HCT116 (cell line): ENCODE data around the gene SCCPDH. TPM values are rescaled to one million over a fixed set of nuclear protein-coding genes. Genes with fewer than 3 reads are reported as not detected.

Experiments used
- ATAC-seq: fragments of 200-7000 bp; cut with Tn5 transposase; 2 replicates; pipeline ENCODE4 v1.9.1; 2020; ENCODE audit warnings: mild to moderate bottlenecking, moderate library complexity
- BruUV-seq: library from RNA; stranded (reverse); fragments of 400-500 nt; replicated peaks from 2 replicates; lab custom pipeline; 2021; lab: Mats Ljungman, UMichigan
- CTCF ChIA-PET: fragments of 300-600 bp; sonication (Branson Sonifier 250); formaldehyde crosslinking; loops from one replicate; lab custom pipeline; 2021; ENCODE audit warnings: antibody characterized with exemption; lab: Charles Lee
- POLR2A ChIA-PET: fragments of 300-600, 350-600 bp; sonication (Branson Sonifier 250); formaldehyde crosslinking; loops from one replicate; lab custom pipeline; 2021; ENCODE audit warnings: antibody characterized with exemption; lab: Charles Lee
- RAD21 ChIA-PET, 2 experiments: fragments of 300-600 bp; sonication (Branson Sonifier 250); formaldehyde crosslinking; loops; one replicate each; lab custom pipeline; 2023; ENCODE audit warnings: low total read pairs in 2 of 2; ENCODE audit not compliant: uncharacterized antibody in 2 of 2, unreplicated experiment in 2 of 2, low non-redundant PET in 1 of 2; lab: Charles Lee
- DNase-seq: peaks from one replicate; pipeline ENCODE4 v3.0.0-alpha.2; 2010; ENCODE audit warnings: low read depth, low spot score
- H2AFZ ChIP-seq: fragments of 200-600 bp; shearing (Covaris generic), sonication (generic); 2 replicates; pipeline ENCODE4 v1.6.1; 2017; ENCODE audit warnings: low read depth, mixed run types, mixed read lengths, antibody characterized with exemption, low read length; ENCODE audit not compliant: poor library complexity, severe bottlenecking
- H3K27ac ChIP-seq: 2 replicates; pipeline ENCODE4 v1.5.1; 2012; ENCODE audit warnings: low read depth, low read length
- H3K27me3 ChIP-seq: fragments of 200-600 bp; sonication (generic); 2 replicates; pipeline ENCODE4 v1.6.1; 2016; ENCODE audit warnings: mixed run types, low read length, mixed read lengths; ENCODE audit not compliant: insufficient read depth
- H3K36me3 ChIP-seq, 2 experiments: fragments of 200-500 bp in 1 of 2; fragments of 200-600 bp in 1 of 2; sonication (Bioruptor generic) in 1 of 2; sonication (generic) in 1 of 2; 2 replicates each; pipeline versions ENCODE4 v1.5.1 to v1.6.1; 2014 to 2016; ENCODE audit warnings: low read length in 2 of 2, inconsistent platforms in 1 of 2, mixed read lengths in 1 of 2, mixed run types in 1 of 2; ENCODE audit not compliant: insufficient read depth in 2 of 2, control insufficient read depth in 1 of 2
- H3K4me1 ChIP-seq, 2 experiments: fragments of 200-600 bp in 1 of 2; sonication (generic) in 1 of 2; 2 replicates each; pipeline versions ENCODE4 v1.5.1 to v1.6.1; 2012 to 2017; ENCODE audit warnings: low read length in 2 of 2, inconsistent platforms in 1 of 2, mild to moderate bottlenecking in 1 of 2, mixed read lengths in 1 of 2, mixed run types in 1 of 2, moderate library complexity in 1 of 2; ENCODE audit not compliant: insufficient read depth in 2 of 2, control insufficient read depth in 1 of 2
- H3K4me2 ChIP-seq: fragments of 200-600 bp; sonication (generic); 2 replicates; pipeline ENCODE4 v1.6.1; 2017; ENCODE audit warnings: mixed run types, low read length, mixed read lengths
- H3K4me3 ChIP-seq, 2 experiments: fragments of 200-600 bp in 1 of 2; sonication (generic) in 1 of 2; replicated peaks in 1 of 2; 2 replicates each; pipeline ENCODE4 v1.5.1; 2011 to 2016; ENCODE audit warnings: low read length in 2 of 2, control low read depth in 1 of 2, low read depth in 1 of 2, mild to moderate bottlenecking in 1 of 2, mixed read lengths in 1 of 2, mixed run types in 1 of 2
- H3K79me2 ChIP-seq: fragments of 200-600 bp; sonication (generic); 2 replicates; pipeline ENCODE4 v1.6.1; 2017; ENCODE audit warnings: mild to moderate bottlenecking, mixed run types, low read length, moderate library complexity, mixed read lengths; ENCODE audit not compliant: insufficient read depth
- H3K9ac ChIP-seq: fragments of 200-600 bp; sonication (generic); 2 replicates; pipeline ENCODE4 v1.6.1; 2016; ENCODE audit warnings: low read length, mixed read lengths
- H3K9me2 ChIP-seq: fragments of 200-600 bp; sonication (generic), shearing (Covaris generic); 2 replicates; pipeline ENCODE4 v1.6.1; 2017; ENCODE audit warnings: mixed run types, mild to moderate bottlenecking, moderate library complexity; ENCODE audit not compliant: insufficient read depth
- H3K9me3 ChIP-seq, 2 experiments: fragments of 200-500 bp in 1 of 2; fragments of 200-600 bp in 1 of 2; sonication (Bioruptor generic) in 1 of 2; sonication (generic) in 1 of 2; 2 replicates each; pipeline ENCODE4 v1.6.1; 2014 to 2017; ENCODE audit warnings: low read length in 2 of 2, mixed read lengths in 2 of 2, inconsistent platforms in 1 of 2, low read depth in 1 of 2, mild to moderate bottlenecking in 1 of 2, mixed run types in 1 of 2, moderate library complexity in 1 of 2; ENCODE audit not compliant: control insufficient read depth in 1 of 2, insufficient read depth in 1 of 2
- H4K20me1 ChIP-seq: fragments of 200-600 bp; sonication (generic), shearing (Covaris generic); 2 replicates; pipeline ENCODE4 v1.6.1; 2017; ENCODE audit warnings: mixed run types, mild to moderate bottlenecking, moderate library complexity; ENCODE audit not compliant: insufficient read depth
- ATF3 ChIP-seq: IDR thresholded peaks from 2 replicates; pipeline ENCODE4 v1.6.1; 2012
- EGR1 ChIP-seq: IDR thresholded peaks from 2 replicates; pipeline ENCODE4 v1.6.1; 2012; ENCODE audit warnings: low read depth
- ELF1 ChIP-seq: IDR thresholded peaks from 2 replicates; pipeline ENCODE4 v1.6.1; 2012; ENCODE audit warnings: low read depth, borderline replicate concordance
- EZH2phosphoT487 ChIP-seq: fragments of 200-600 bp; IDR thresholded peaks from 2 replicates; pipeline ENCODE4 v1.6.1; 2018; ENCODE audit warnings: antibody characterized with exemption, borderline replicate concordance
- FOSL1 ChIP-seq: IDR thresholded peaks from 2 replicates; pipeline ENCODE4 v1.6.1; 2012; ENCODE audit warnings: low read depth
- MAX ChIP-seq: IDR thresholded peaks from 2 replicates; pipeline ENCODE4 v1.6.1; 2012
- POLR2A ChIP-seq: IDR thresholded peaks from 2 replicates; pipeline ENCODE4 v1.7.0; 2011; ENCODE audit warnings: borderline replicate concordance; ENCODE audit not compliant: insufficient read depth, insufficient read length; ENCODE audit errors: extremely low read depth
- TCF7L2 ChIP-seq: IDR thresholded peaks from 2 replicates; pipeline ENCODE4 v1.7.0; 2011; ENCODE audit warnings: borderline replicate concordance, inconsistent platforms; ENCODE audit not compliant: insufficient read depth, insufficient read length; ENCODE audit errors: extremely low read depth
- ZNF274 ChIP-seq: fragments of 200-500 bp; sonication (Bioruptor generic); IDR thresholded peaks from 2 replicates; pipeline ENCODE4 v1.6.1; 2014; ENCODE audit warnings: mild to moderate bottlenecking, low read depth, low read length, inconsistent platforms
- intact Hi-C: fragments of 100-400 bp; cut with micrococcal nuclease; formaldehyde crosslinking; loops from 2 replicates; pipeline ENCODE4 v1.10.0; 2022
- total RNA-seq: library from RNA; stranded (reverse); gene quantifications from one replicate; pipeline ENCODE4 v1.2.1, GENCODE V29; 2021; ENCODE audit not compliant: unreplicated experiment
- TF ChIP-seq, protein P1 (sequence below): IDR thresholded peaks from 2 replicates; pipeline ENCODE4 v1.6.1; 2011; ENCODE audit warnings: mild to moderate bottlenecking, low read length, moderate library complexity; ENCODE audit not compliant: insufficient replicate concordance; ENCODE audit errors: extremely low read depth
- TF ChIP-seq, protein P2 (sequence below): IDR thresholded peaks from 2 replicates; pipeline ENCODE4 v1.6.1; 2012; ENCODE audit warnings: low read depth

The SCCPDH gene
- total RNA-seq, 1 experiment from 2014 or later, result 0.30 TPM

- Histone ChIP-seq H3K27ac (no peak overlapping the region), H3K9me2 (no peaks in the 10 kb centered on the region)
- ChIA-PET POLR2A (no interaction called here), CTCF (interaction anchor here (0.9 kb wide), 1 partner anchor 20 kb away, joined by 3 read pairs; no protein-coding TSS in a partner anchor), RAD21 (no interaction called here)
- BruUV-seq, result no TSS peak
- no peak for TF ChIP-seq EGR1
- TF ChIP-seq TCF7L2, result no peak
- TF ChIP-seq, all 23 proteins: peak for 0
- Histone ChIP-seq H3K27me3 (no peaks in the 10 kb centered on the region), H3K4me1 (no peaks in the 10 kb centered on the region), H3K79me2 (no peaks in the 10 kb centered on the region), H3K9ac (no peak overlapping the region), H3K9me3 (no peaks in the 10 kb centered on the region), H3K36me3 (no peaks in the 10 kb centered on the region), H4K20me1 (no peaks in the 10 kb centered on the region), H3K4me3 (no peak overlapping the region), H2AFZ (no peak overlapping the region), H3K4me2 (no peak overlapping the region)
- DNase-seq, result no peak
- ATAC-seq, result no peak
- intact Hi-C loops, result no loop called here
Observed at GRCh38 chr1:246709196-246709595, 15.0 kb upstream of the SCCPDH start.

GRCh38 chr1:246709835-246710234 is 14.4 kb upstream of the SCCPDH start:
- ChIA-PET CTCF (interaction anchor here (0.9 kb wide), 1 partner anchor 21 kb away, joined by 3 read pairs; no protein-coding TSS in a partner anchor), POLR2A (no interaction called here), RAD21 (no interaction called here)
- Histone ChIP-seq H3K27me3 (no peaks in the 10 kb centered on the region), H3K9me3 (no peaks in the 10 kb centered on the region), H4K20me1 (no peaks in the 10 kb centered on the region), H3K4me3 (no peak overlapping the region), H3K9ac (no peak overlapping the region), H3K9me2 (no peaks in the 10 kb centered on the region), H3K27ac (no peak overlapping the region), H2AFZ (no peak overlapping the region), H3K4me2 (no peak overlapping the region), H3K79me2 (no peaks in the 10 kb centered on the region), H3K36me3 (no peaks in the 10 kb centered on the region), H3K4me1 (no peaks in the 10 kb centered on the region)
- no peak for DNase-seq
- ATAC-seq, result no peak
- intact Hi-C loops, result no loop called here
- BruUV-seq, result no TSS peak
- TF ChIP-seq ZNF274 (no peak), POLR2A (no peak), ATF3 (no peak), MAX (no peak), EZH2phosphoT487 (no peak), FOSL1 (no peak), ELF1 (no peak)
- TF ChIP-seq, protein P1, sequence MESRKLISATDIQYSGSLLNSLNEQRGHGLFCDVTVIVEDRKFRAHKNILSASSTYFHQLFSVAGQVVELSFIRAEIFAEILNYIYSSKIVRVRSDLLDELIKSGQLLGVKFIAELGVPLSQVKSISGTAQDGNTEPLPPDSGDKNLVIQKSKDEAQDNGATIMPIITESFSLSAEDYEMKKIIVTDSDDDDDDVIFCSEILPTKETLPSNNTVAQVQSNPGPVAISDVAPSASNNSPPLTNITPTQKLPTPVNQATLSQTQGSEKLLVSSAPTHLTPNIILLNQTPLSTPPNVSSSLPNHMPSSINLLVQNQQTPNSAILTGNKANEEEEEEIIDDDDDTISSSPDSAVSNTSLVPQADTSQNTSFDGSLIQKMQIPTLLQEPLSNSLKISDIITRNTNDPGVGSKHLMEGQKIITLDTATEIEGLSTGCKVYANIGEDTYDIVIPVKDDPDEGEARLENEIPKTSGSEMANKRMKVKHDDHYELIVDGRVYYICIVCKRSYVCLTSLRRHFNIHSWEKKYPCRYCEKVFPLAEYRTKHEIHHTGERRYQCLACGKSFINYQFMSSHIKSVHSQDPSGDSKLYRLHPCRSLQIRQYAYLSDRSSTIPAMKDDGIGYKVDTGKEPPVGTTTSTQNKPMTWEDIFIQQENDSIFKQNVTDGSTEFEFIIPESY, result no peak
- TF ChIP-seq, protein P2, sequence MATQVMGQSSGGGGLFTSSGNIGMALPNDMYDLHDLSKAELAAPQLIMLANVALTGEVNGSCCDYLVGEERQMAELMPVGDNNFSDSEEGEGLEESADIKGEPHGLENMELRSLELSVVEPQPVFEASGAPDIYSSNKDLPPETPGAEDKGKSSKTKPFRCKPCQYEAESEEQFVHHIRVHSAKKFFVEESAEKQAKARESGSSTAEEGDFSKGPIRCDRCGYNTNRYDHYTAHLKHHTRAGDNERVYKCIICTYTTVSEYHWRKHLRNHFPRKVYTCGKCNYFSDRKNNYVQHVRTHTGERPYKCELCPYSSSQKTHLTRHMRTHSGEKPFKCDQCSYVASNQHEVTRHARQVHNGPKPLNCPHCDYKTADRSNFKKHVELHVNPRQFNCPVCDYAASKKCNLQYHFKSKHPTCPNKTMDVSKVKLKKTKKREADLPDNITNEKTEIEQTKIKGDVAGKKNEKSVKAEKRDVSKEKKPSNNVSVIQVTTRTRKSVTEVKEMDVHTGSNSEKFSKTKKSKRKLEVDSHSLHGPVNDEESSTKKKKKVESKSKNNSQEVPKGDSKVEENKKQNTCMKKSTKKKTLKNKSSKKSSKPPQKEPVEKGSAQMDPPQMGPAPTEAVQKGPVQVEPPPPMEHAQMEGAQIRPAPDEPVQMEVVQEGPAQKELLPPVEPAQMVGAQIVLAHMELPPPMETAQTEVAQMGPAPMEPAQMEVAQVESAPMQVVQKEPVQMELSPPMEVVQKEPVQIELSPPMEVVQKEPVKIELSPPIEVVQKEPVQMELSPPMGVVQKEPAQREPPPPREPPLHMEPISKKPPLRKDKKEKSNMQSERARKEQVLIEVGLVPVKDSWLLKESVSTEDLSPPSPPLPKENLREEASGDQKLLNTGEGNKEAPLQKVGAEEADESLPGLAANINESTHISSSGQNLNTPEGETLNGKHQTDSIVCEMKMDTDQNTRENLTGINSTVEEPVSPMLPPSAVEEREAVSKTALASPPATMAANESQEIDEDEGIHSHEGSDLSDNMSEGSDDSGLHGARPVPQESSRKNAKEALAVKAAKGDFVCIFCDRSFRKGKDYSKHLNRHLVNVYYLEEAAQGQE, result no peak
